Measurements from ENCODE around the gene NDUFA8.

DNA sequence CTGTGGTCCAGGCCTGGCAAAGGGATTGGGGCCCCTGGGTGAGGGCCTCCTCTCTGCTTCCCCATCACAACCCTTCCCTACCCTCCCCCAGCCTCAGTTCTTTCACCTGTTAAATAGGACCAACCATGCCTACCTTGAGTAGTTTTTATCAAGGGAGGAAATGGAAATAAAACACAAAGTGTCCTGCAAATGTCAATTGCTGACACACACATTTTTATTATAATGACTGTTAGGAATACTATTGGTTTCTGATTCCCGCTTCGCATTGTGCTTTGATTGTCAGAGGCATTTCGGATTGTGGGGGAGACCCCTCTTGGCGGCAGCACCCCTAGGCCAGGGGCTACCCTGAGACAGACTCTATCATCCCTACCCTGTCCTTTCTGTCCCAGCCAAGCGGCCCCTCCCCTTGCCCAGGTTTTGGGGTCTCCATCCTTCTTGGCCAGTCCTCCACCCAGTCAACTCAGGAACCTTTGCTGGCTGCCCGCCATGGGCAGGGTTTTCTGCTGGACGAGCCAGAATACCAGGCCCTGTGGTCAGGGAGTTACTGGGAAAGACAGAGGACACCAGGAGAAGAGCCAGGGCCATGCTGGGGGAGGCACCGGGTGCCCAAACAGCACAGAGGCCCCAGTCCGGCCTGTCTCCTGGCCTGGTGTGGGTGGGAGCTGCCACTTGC, 48.0 kb downstream of the NDUFA8 start:
- TF ChIP-seq, protein P1, sequence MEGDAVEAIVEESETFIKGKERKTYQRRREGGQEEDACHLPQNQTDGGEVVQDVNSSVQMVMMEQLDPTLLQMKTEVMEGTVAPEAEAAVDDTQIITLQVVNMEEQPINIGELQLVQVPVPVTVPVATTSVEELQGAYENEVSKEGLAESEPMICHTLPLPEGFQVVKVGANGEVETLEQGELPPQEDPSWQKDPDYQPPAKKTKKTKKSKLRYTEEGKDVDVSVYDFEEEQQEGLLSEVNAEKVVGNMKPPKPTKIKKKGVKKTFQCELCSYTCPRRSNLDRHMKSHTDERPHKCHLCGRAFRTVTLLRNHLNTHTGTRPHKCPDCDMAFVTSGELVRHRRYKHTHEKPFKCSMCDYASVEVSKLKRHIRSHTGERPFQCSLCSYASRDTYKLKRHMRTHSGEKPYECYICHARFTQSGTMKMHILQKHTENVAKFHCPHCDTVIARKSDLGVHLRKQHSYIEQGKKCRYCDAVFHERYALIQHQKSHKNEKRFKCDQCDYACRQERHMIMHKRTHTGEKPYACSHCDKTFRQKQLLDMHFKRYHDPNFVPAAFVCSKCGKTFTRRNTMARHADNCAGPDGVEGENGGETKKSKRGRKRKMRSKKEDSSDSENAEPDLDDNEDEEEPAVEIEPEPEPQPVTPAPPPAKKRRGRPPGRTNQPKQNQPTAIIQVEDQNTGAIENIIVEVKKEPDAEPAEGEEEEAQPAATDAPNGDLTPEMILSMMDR (IDR thresholded peaks at IDR 0.05) = no peak
- TF ChIP-seq, protein P2, sequence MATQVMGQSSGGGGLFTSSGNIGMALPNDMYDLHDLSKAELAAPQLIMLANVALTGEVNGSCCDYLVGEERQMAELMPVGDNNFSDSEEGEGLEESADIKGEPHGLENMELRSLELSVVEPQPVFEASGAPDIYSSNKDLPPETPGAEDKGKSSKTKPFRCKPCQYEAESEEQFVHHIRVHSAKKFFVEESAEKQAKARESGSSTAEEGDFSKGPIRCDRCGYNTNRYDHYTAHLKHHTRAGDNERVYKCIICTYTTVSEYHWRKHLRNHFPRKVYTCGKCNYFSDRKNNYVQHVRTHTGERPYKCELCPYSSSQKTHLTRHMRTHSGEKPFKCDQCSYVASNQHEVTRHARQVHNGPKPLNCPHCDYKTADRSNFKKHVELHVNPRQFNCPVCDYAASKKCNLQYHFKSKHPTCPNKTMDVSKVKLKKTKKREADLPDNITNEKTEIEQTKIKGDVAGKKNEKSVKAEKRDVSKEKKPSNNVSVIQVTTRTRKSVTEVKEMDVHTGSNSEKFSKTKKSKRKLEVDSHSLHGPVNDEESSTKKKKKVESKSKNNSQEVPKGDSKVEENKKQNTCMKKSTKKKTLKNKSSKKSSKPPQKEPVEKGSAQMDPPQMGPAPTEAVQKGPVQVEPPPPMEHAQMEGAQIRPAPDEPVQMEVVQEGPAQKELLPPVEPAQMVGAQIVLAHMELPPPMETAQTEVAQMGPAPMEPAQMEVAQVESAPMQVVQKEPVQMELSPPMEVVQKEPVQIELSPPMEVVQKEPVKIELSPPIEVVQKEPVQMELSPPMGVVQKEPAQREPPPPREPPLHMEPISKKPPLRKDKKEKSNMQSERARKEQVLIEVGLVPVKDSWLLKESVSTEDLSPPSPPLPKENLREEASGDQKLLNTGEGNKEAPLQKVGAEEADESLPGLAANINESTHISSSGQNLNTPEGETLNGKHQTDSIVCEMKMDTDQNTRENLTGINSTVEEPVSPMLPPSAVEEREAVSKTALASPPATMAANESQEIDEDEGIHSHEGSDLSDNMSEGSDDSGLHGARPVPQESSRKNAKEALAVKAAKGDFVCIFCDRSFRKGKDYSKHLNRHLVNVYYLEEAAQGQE (IDR thresholded peaks at IDR 0.05; ENCODE audit: low read depth, low read length) = no peak
- TF ChIP-seq POLR2AphosphoS5 (IDR thresholded peaks at IDR 0.05; ENCODE audit: low read depth, low read length) = no peak
- TF ChIP-seq FOXM1 (IDR thresholded peaks at IDR 0.05; ENCODE audit: low read depth) = no peak
- TF ChIP-seq, protein P3, sequence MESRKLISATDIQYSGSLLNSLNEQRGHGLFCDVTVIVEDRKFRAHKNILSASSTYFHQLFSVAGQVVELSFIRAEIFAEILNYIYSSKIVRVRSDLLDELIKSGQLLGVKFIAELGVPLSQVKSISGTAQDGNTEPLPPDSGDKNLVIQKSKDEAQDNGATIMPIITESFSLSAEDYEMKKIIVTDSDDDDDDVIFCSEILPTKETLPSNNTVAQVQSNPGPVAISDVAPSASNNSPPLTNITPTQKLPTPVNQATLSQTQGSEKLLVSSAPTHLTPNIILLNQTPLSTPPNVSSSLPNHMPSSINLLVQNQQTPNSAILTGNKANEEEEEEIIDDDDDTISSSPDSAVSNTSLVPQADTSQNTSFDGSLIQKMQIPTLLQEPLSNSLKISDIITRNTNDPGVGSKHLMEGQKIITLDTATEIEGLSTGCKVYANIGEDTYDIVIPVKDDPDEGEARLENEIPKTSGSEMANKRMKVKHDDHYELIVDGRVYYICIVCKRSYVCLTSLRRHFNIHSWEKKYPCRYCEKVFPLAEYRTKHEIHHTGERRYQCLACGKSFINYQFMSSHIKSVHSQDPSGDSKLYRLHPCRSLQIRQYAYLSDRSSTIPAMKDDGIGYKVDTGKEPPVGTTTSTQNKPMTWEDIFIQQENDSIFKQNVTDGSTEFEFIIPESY (IDR thresholded peaks at IDR 0.05; ENCODE audit: borderline replicate concordance, low read depth) = no peak
- no peak for TF ChIP-seq RFX5 (IDR thresholded peaks at IDR 0.05; ENCODE audit: low read length)
- TF ChIP-seq RXRA (IDR thresholded peaks at IDR 0.05; ENCODE audit: borderline replicate concordance, low read depth) = no peak
- TF ChIP-seq, protein P4, sequence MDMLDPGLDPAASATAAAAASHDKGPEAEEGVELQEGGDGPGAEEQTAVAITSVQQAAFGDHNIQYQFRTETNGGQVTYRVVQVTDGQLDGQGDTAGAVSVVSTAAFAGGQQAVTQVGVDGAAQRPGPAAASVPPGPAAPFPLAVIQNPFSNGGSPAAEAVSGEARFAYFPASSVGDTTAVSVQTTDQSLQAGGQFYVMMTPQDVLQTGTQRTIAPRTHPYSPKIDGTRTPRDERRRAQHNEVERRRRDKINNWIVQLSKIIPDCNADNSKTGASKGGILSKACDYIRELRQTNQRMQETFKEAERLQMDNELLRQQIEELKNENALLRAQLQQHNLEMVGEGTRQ (IDR thresholded peaks at IDR 0.05; ENCODE audit: borderline replicate concordance, low read depth, low read length) = no peak
- TF ChIP-seq, protein P5, sequence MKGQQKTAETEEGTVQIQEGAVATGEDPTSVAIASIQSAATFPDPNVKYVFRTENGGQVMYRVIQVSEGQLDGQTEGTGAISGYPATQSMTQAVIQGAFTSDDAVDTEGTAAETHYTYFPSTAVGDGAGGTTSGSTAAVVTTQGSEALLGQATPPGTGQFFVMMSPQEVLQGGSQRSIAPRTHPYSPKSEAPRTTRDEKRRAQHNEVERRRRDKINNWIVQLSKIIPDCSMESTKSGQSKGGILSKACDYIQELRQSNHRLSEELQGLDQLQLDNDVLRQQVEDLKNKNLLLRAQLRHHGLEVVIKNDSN (IDR thresholded peaks at IDR 0.05; ENCODE audit: borderline replicate concordance, low read depth) = no peak
- no peak for TF ChIP-seq CHD2 (IDR thresholded peaks at IDR 0.05; ENCODE audit: low read length, partially characterized antibody)
- TF ChIP-seq YY1 (IDR thresholded peaks at IDR 0.05; ENCODE audit: low read depth) = no peak

Data from SK-N-SH (cell line).